HCEC 1CT (cell line): ENCODE measurements around the gene CCBE1.
"Not testable (repeated sequence)": the region's sequence is repeated elsewhere in the genome, so short reads cannot be mapped to it uniquely, and the experiment has no call there.

Source experiments
- DNase-seq: peaks from one replicate; pipeline ENCODE4 v3.0.0-alpha.2; 2017

CCBE1 gene

DNA sequence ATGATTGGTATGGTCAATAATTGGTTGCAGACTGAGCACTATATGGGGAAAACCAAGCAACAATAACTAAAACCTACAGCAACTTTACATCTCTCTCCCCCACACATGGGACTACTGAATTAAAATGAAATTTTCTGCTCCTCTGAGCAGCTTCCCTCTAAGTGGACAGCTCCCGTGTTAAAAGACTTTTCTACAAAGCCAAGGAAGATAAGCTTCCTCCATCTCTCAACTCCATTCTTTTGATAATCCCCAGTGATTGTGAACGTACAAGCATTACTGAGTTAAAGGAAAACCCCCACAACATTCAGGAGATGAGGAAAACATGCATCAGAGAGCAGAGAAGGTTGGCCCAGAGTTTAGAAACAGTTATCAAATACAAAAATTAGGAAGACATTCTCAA is 21.9 kb downstream of the CCBE1 start:
- no peak for DNase-seq

- DNase-seq = no peak
These were observed 22.3 kb downstream of the CCBE1 start for GRCh38 chr18:59674903-59675270.

GRCh38 chr18:59674186-59674902 is 22.9 kb downstream of the CCBE1 start:
- no peak for DNase-seq

- peak; percentile 22 for DNase-seq
These were observed 24.9 kb downstream of the CCBE1 start for GRCh38 chr18:59672235-59672711.

- no peak for DNase-seq
These were observed 25.7 kb downstream of the CCBE1 start for GRCh38 chr18:59671551-59671950.

GRCh38 chr18:59669872-59670657 is 27.2 kb downstream of the CCBE1 start:
- peak; percentile 49 for DNase-seq

- DNase-seq = no peak
These were observed 29.7 kb downstream of the CCBE1 start for GRCh38 chr18:59667488-59667887.

GRCh38 chr18:59666007-59666402 is 31.2 kb downstream of the CCBE1 start:
- not testable (repeated sequence) for DNase-seq

- DNase-seq = peak; percentile 61
These were observed 31.9 kb downstream of the CCBE1 start for GRCh38 chr18:59665057-59666006.

DNA sequence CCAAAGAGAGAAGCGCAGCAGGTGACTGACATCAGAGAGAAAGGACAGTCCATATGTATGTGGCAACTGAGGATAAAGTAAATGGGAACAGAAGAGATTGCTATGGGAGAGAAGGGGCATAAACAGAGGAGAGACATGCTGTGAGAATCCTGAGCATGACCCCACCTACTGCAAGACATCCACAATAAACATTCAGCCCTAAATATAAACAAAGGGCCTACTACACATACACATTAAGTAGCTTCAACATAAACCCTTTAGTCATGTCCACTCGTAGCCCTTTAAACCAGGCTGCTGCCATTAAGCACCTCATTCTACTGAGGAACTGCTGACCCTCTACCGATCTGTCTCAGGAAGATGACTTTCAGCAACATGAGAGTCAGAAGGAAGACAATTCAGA is 32.9 kb downstream of the CCBE1 start:
- peak; percentile 30 for DNase-seq

DNA sequence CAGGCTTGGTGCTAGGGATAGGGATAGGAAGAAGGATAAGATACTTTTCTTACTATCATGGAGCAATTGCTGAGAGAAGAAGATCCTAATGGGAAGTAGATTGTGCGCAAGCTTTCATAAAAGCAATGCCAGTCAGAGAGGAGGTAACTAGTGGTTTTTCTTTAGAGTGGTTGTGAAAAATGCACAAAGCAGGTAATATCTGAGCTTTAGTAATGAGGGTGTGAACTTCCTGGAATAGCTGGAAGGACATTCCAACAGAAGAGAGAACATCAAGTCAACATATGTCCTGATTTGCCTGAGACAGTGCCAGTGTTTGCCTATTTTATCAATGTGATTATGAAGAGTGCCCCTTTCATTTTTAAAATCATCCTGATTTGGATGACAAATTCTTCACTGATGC is 34.1 kb downstream of the CCBE1 start:
- DNase-seq = no peak

DNA sequence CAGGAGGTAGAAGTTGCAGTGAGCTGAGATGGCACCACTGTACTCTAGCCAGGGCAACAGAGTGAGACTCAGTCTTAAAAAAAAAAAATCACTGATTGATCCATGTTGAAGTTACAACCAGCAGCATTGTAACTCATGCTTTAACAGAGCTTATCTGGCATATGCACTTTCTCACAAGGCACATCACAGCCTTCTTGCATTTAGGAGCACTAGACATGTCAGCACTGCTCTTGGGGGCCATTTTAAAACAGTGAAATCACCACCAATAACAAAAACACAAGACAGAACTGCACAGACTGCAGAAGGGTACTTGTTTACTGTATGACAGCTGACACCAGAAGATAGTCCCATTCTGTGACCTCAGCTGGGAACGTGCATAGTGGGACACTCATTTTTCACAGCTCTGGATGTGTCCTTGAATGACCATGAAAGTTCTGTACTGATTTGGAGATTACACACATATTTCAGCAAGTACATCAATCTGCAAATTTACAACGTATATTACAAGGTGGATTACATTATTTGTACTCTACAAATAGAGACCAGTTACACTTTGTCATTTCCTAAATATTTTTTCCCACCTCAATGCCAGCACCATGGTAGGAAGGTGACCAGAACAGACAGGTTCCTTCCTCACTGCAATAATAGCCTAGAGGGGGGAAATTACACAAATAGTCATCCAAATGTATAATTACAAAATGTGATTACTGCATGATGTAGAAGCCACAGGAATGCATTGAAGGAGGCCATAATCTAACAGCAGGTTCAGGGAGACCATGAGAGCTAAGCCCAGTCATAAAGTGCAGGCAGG is 35.1 kb downstream of the CCBE1 start:
- peak; percentile 64 for DNase-seq

DNA sequence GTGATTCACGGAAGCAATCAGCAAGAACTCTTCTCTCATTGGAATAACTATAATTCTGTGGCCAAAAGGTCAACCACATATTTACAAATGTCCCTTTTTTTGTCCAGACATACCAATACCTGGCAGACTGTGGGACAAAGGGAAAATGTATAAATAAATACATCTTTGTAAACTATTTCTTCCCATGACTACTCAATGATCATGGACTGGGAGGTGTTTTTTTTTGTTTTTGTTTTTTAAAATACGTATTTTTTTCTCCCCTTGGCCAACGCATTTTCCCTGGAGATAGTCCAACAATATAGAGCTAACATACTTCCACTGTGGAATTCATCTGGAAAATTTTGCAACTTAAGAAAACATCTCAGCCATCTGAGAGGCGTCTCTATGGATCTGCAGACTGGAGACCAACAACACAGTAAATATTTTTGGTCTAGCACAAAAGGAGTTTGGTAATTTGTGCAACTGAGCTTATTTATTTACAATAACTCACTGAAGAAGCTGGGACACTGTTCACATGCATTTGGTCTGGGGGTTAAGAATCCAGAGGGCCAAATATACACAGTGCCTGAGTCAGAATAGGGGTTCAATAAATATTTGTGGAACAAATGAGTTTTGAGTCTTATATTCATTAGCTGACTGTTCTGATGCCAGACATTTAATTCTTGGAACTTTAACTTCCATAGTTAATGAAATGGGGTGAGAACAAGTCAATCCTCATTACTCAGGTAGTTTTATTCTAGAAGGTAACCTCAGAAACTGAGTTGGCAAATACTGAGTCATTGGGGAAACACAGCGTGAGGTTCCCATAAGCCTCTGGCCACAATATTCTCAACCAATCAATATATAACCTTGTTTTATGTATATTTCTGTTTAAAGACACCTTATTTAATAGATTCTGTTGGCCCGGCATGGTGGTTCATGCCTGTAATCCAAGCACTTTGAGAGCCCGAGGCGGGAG is 36.2 kb downstream of the CCBE1 start:
- DNase-seq = peak; percentile 72

GRCh38 chr18:59660366-59660765 is 36.9 kb downstream of the CCBE1 start:
- no peak for DNase-seq

DNA sequence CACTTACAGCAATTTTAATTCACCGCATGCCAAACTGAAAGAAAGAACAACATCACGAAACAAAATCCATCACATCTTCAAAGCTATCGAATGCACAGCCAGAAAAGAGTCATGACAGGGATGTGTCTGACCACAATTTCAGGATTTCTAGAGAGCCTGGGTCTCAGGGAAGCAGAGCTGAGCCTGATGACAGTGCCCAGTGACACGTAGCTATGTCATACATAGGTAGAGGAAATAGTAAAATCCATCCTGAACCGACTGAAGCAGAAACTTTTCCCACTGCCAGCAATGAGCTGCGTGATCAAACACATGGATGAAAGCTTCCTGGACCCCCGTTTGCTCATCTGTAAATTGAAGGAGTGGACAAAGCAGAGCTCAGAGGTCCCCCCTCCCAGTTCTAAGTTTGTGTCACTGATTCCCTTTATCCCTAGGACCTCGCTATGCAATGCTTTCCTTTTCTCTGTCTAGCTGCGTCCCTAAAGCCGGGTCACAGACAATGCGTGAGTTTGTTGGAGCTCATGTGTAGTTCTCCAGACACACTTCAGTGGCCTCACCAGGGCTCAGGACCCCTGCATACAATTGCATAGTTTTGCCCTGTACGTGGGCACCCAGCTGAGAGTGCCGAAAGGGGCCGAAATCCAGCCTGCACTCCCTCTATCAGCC is 37.6 kb downstream of the CCBE1 start:
- peak; percentile 40 for DNase-seq

GRCh38 chr18:59658941-59659340 is 38.3 kb downstream of the CCBE1 start:
- DNase-seq = peak; percentile 36

DNA sequence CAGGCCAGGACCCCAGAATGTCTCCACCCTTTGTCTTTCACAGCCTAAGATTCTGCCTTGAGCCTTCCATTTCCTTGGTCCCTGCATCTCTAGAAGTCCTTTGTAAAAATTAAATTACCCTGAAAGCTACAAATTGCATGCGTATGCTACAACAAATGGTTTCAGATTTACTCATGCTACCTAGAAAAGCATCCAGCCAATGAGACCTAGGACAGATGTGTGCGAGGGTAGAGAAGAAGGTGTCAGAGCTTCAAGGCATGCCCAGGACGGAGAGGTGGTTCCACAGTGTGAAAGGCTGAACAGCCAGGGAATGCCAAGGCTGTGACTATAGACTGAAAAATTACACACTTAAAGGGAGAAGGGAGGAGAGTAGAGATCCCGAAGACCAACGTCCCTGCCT is 40.2 kb downstream of the CCBE1 start:
- DNase-seq = no peak

GRCh38 chr18:59656373-59656887 is 40.8 kb downstream of the CCBE1 start:
- DNase-seq = no peak

DNA sequence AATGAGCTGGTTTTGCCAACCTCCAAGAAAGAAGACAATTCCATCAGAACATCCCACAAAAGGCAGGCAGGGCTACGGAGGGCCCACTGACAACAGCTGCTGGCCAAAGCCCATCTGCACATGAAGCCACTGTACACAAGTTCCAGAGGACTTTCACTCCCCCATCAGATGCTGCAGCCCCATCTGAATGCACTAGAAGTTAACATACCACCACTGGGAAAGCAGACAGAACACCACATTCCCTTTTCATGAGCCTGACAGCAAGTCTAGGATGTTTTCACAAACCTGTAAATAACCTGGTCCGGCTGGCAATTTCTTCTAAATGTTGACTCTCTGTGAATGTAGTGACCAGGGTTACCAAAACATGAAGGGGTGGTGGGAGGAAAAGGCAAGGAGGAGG is 41.5 kb downstream of the CCBE1 start:
- no peak for DNase-seq

DNA sequence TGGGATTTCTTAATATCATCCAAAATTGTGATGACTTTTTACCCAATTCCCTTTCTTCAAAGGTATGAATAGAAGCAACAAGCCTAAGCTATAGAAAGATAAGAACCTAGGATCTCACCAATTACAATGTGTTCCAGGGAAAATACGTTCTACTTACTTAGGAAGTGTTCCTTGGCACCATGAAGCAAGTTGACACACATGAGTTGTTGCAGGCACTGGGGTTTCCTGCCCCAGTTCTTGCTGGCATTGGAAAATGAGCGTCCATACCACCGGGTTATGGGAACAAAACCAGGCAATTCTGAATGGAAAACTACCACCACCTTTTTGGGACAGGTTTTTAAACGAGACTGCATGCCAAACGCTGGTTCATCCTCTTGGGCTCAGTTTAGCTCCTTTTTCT is 46.2 kb downstream of the CCBE1 start:
- no peak for DNase-seq
